GM12891 (cell line): ENCODE data around the gene KCNMA1.

ENCODE experiments used
- PAX5 ChIP-seq: IDR thresholded peaks from 2 replicates; pipeline ENCODE4 v1.6.1; 2011; ENCODE audit warnings: low read length, moderate library complexity, mild to moderate bottlenecking; ENCODE audit not compliant: insufficient read depth, severe bottlenecking
- POLR2A ChIP-seq: IDR thresholded peaks from 2 replicates; pipeline ENCODE4 v1.6.1; 2011; ENCODE audit warnings: low read depth, low read length, control low read depth
- POLR2AphosphoS5 ChIP-seq: IDR thresholded peaks from 2 replicates; pipeline ENCODE4 v1.6.1; 2011; ENCODE audit warnings: low read depth, low read length, control low read depth
- TAF1 ChIP-seq: IDR thresholded peaks from 2 replicates; pipeline ENCODE4 v1.6.1; 2011; ENCODE audit warnings: low read depth, low read length, control low read depth

- TF ChIP-seq TAF1 (no peak), POLR2A (no peak), PAX5 (no peak), POLR2AphosphoS5 (no peak)
Observed at GRCh38 chr10:77347052-77347451, 290.6 kb downstream of the KCNMA1 start.
